Neural cell (in vitro differentiated cells): ENCODE measurements around the gene GPC5. TPM values are rescaled to one million over a fixed set of nuclear protein-coding genes. Genes with fewer than 3 reads are reported as not detected.

ENCODE experiments used
- H2AFZ ChIP-seq: fragments of 200-600, 300-800 bp; sonication (generic), shearing (Covaris generic); 2 replicates; pipeline ENCODE4 v1.6.0; 2014; ENCODE audit warnings: low read depth, mild to moderate bottlenecking, antibody characterized with exemption, low read length, moderate library complexity
- H3F3A ChIP-seq: fragments of 200-600 bp; shearing (Covaris generic); 2 replicates; pipeline ENCODE4 v1.6.1; 2016; ENCODE audit warnings: mild to moderate bottlenecking, moderate library complexity, mixed read lengths, antibody characterized with exemption, low read length; ENCODE audit not compliant: insufficient read depth, poor library complexity, severe bottlenecking
- H3K27ac ChIP-seq: fragments of 200-600, 300-800 bp; sonication (generic), shearing (Covaris generic); 2 replicates; pipeline ENCODE4 v1.5.1; 2014; ENCODE audit warnings: mild to moderate bottlenecking, low read length, moderate library complexity
- H3K27me3 ChIP-seq: fragments of 300-800, 200-600 bp; sonication (generic), shearing (Covaris generic); 2 replicates; pipeline ENCODE4 v1.6.0; 2014; ENCODE audit warnings: mild to moderate bottlenecking, low read depth, low read length, moderate library complexity; ENCODE audit not compliant: insufficient read depth
- H3K36me3 ChIP-seq: fragments of 300-800, 200-600 bp; sonication (generic), shearing (Covaris generic); 2 replicates; pipeline ENCODE4 v1.5.1; 2014; ENCODE audit warnings: mild to moderate bottlenecking, antibody characterized with exemption, low read length, moderate library complexity; ENCODE audit not compliant: insufficient read depth
- H3K4me2 ChIP-seq: fragments of 300-800, 200-600 bp; sonication (generic), shearing (Covaris generic); 2 replicates; pipeline ENCODE4 v1.6.0; 2014; ENCODE audit warnings: mild to moderate bottlenecking, low read length
- H3K4me3 ChIP-seq: fragments of 300-800, 200-600 bp; sonication (generic), shearing (Covaris generic); 2 replicates; pipeline ENCODE4 v1.5.1; 2014; ENCODE audit warnings: mild to moderate bottlenecking, low read length, moderate library complexity
- H3K79me2 ChIP-seq: fragments of 200-600 bp; shearing (Covaris generic); replicated peaks from 2 replicates; pipeline ENCODE4 v1.6.0; 2014; ENCODE audit warnings: mild to moderate bottlenecking, low read length, moderate library complexity; ENCODE audit not compliant: insufficient read depth
- H3K9ac ChIP-seq: fragments of 300-800, 200-600 bp; sonication (generic), shearing (Covaris generic); 2 replicates; pipeline ENCODE4 v1.6.1; 2016; ENCODE audit warnings: mild to moderate bottlenecking, low read length, mixed read lengths
- H3K9me2 ChIP-seq: fragments of 200-600 bp; shearing (Covaris generic); 2 replicates; pipeline ENCODE4 v1.6.1; 2016; ENCODE audit warnings: mild to moderate bottlenecking, low read length, mixed read lengths; ENCODE audit not compliant: insufficient read depth
- H3K9me3 ChIP-seq: fragments of 200-600, 300-800 bp; sonication (generic), shearing (Covaris generic); 2 replicates; pipeline ENCODE4 v1.6.1; 2016; ENCODE audit warnings: mild to moderate bottlenecking, mixed run types, low read length, moderate library complexity, mixed read lengths
- H4K20me1 ChIP-seq: fragments of 200-600 bp; shearing (Covaris generic); 2 replicates; pipeline ENCODE4 v1.6.1; 2016; ENCODE audit warnings: mild to moderate bottlenecking, mixed run types; ENCODE audit not compliant: insufficient read depth
- EP300 ChIP-seq: fragments of 450-650 bp; conservative IDR thresholded peaks from 2 replicates; pipeline ENCODE4 v1.6.1; 2014; ENCODE audit warnings: antibody characterized with exemption, mild to moderate bottlenecking, moderate library complexity; ENCODE audit not compliant: poor library complexity, severe bottlenecking
- EZH2 ChIP-seq: fragments of 200-600, 300-800 bp; shearing (Covaris generic), sonication (generic); IDR thresholded peaks from 2 replicates; pipeline ENCODE4 v1.6.1; 2014; ENCODE audit warnings: antibody characterized with exemption, low read length, borderline replicate concordance, mild to moderate bottlenecking; ENCODE audit not compliant: insufficient read depth, poor library complexity, severe bottlenecking
- MXI1 ChIP-seq: fragments of 450-650 bp; conservative IDR thresholded peaks from 2 replicates; pipeline ENCODE4 v1.6.1; 2014; ENCODE audit warnings: antibody characterized with exemption, mild to moderate bottlenecking; ENCODE audit not compliant: poor library complexity, severe bottlenecking
- POLR2AphosphoS5 ChIP-seq: IDR thresholded peaks from 2 replicates; pipeline ENCODE4 v1.6.1; 2012
- RAD21 ChIP-seq: fragments of 450-650 bp; conservative IDR thresholded peaks from 2 replicates; pipeline ENCODE4 v1.6.1; 2014; ENCODE audit warnings: antibody characterized with exemption, mild to moderate bottlenecking, moderate library complexity
- SMC3 ChIP-seq: fragments of 450-650 bp; conservative IDR thresholded peaks from 2 replicates; pipeline ENCODE4 v1.6.1; 2014; ENCODE audit warnings: antibody characterized with exemption, mild to moderate bottlenecking, moderate library complexity; ENCODE audit not compliant: poor library complexity
- TAF1 ChIP-seq: IDR thresholded peaks from 2 replicates; pipeline ENCODE4 v1.6.1; 2012; ENCODE audit warnings: low read depth
- polyA plus RNA-seq: library from polyadenylated mRNA; depleted of rRNA; stranded (reverse); fragments of >200 nt; gene quantifications from 2 replicates; pipeline ENCODE4 v1.2.3, GENCODE V29; 2014
- TF ChIP-seq, protein P1 (sequence below): IDR thresholded peaks from 2 replicates; pipeline ENCODE4 v1.6.1; 2012; ENCODE audit warnings: borderline replicate concordance
- TF ChIP-seq, protein P2 (sequence below): fragments of 450-650 bp; IDR thresholded peaks from 2 replicates; pipeline ENCODE4 v1.5.1; 2014; ENCODE audit warnings: antibody characterized with exemption, mild to moderate bottlenecking, moderate library complexity; ENCODE audit not compliant: poor library complexity, severe bottlenecking

Gene GPC5
- polyA plus RNA-seq, 1 donor from 2014 or later = 5.0 TPM

DNA sequence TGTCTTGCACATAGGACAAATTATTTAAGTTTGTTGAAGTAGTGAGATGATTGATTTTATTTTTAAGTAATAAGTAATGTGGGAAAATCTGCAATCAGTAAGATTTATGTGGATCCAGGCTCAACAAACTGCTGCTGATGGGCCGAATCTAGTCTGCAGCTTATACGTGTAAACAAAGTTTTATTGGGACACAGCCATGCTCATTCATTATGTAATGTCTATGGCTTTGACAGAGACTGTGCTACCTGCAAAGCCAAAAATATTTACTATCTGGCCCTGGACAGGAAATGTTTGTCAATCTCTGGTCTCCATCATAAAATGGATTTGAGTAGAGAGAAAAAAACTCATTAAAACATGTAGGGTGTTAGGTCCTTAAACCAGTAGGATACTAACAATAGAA, 728.0 kb downstream of the GPC5 start:
- H3K9ac ChIP-seq = no peak overlapping the region
- no peaks in the 10 kb centered on the region for H3K9me3 ChIP-seq
- TF ChIP-seq TAF1 (no peak), RAD21 (no peak), MXI1 (no peak), SMC3 (no peak), POLR2AphosphoS5 (no peak), EZH2 (no peak), EP300 (no peak)
- TF ChIP-seq, protein P1, sequence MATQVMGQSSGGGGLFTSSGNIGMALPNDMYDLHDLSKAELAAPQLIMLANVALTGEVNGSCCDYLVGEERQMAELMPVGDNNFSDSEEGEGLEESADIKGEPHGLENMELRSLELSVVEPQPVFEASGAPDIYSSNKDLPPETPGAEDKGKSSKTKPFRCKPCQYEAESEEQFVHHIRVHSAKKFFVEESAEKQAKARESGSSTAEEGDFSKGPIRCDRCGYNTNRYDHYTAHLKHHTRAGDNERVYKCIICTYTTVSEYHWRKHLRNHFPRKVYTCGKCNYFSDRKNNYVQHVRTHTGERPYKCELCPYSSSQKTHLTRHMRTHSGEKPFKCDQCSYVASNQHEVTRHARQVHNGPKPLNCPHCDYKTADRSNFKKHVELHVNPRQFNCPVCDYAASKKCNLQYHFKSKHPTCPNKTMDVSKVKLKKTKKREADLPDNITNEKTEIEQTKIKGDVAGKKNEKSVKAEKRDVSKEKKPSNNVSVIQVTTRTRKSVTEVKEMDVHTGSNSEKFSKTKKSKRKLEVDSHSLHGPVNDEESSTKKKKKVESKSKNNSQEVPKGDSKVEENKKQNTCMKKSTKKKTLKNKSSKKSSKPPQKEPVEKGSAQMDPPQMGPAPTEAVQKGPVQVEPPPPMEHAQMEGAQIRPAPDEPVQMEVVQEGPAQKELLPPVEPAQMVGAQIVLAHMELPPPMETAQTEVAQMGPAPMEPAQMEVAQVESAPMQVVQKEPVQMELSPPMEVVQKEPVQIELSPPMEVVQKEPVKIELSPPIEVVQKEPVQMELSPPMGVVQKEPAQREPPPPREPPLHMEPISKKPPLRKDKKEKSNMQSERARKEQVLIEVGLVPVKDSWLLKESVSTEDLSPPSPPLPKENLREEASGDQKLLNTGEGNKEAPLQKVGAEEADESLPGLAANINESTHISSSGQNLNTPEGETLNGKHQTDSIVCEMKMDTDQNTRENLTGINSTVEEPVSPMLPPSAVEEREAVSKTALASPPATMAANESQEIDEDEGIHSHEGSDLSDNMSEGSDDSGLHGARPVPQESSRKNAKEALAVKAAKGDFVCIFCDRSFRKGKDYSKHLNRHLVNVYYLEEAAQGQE = no peak
- TF ChIP-seq, protein P2, sequence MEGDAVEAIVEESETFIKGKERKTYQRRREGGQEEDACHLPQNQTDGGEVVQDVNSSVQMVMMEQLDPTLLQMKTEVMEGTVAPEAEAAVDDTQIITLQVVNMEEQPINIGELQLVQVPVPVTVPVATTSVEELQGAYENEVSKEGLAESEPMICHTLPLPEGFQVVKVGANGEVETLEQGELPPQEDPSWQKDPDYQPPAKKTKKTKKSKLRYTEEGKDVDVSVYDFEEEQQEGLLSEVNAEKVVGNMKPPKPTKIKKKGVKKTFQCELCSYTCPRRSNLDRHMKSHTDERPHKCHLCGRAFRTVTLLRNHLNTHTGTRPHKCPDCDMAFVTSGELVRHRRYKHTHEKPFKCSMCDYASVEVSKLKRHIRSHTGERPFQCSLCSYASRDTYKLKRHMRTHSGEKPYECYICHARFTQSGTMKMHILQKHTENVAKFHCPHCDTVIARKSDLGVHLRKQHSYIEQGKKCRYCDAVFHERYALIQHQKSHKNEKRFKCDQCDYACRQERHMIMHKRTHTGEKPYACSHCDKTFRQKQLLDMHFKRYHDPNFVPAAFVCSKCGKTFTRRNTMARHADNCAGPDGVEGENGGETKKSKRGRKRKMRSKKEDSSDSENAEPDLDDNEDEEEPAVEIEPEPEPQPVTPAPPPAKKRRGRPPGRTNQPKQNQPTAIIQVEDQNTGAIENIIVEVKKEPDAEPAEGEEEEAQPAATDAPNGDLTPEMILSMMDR = no peak
- no peaks in the 10 kb centered on the region for H3F3A ChIP-seq
- H3K79me2 ChIP-seq = no peaks in the 10 kb centered on the region
- no peak overlapping the region for H3K4me3 ChIP-seq
- H3K4me2 ChIP-seq = no peak overlapping the region
- no peaks in the 10 kb centered on the region for H3K27me3 ChIP-seq
- no peak overlapping the region for H2AFZ ChIP-seq
- no peaks in the 10 kb centered on the region for H3K36me3 ChIP-seq
- no peaks in the 10 kb centered on the region for H3K9me2 ChIP-seq
- H4K20me1 ChIP-seq = no peaks in the 10 kb centered on the region
- no peak overlapping the region for H3K27ac ChIP-seq

DNA sequence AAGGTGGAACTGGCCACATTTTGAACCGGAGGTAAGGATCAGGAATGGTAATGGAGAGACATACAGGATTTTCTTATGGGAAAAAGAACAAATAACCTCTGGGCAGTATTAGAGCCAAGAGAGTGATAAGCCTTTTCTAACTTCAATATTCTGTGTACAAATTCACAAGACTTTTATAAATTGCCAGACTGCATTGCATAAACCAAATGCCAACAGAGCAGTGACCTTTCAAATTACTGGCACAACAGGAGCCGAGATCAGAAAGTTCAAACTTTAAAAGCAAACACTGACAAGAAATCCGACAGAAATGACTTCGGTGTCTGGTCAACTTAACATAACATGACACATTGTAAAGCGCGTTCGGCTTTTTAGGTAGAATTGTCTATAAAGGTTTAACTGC, 737.1 kb downstream of the GPC5 start:
- H2AFZ ChIP-seq = no peak overlapping the region
- no peaks in the 10 kb centered on the region for H3K79me2 ChIP-seq
- H3K27ac ChIP-seq = no peak overlapping the region
- H3K27me3 ChIP-seq = no peaks in the 10 kb centered on the region
- H4K20me1 ChIP-seq = no peaks in the 10 kb centered on the region
- TF ChIP-seq SMC3 = no peak
- TF ChIP-seq, protein P1 = no peak
- TF ChIP-seq EZH2 = no peak
- no peaks in the 10 kb centered on the region for H3F3A ChIP-seq
- no peaks in the 10 kb centered on the region for H3K36me3 ChIP-seq
- H3K9me2 ChIP-seq = no peaks in the 10 kb centered on the region
- H3K4me3 ChIP-seq = no peak overlapping the region
- H3K9ac ChIP-seq = no peak overlapping the region
- H3K9me3 ChIP-seq = no peaks in the 10 kb centered on the region
- H3K4me2 ChIP-seq = no peak overlapping the region
